GM23338 (cell line): ENCODE results near the gene MUC5AC. TPM values are rescaled to one million over a fixed set of nuclear protein-coding genes. Genes with fewer than 3 reads are reported as not detected.

ENCODE experiments used
- ATAC-seq: fragments of 200-7000 bp; cut with Tn5 transposase; 3 replicates; pipeline ENCODE4 v1.9.1; 2020
- DNase-seq: peaks from one replicate; pipeline ENCODE4 v3.0.0-alpha.2; 2015; ENCODE audit warnings: low spot score
- H2AFZ ChIP-seq: fragments of 200-600 bp; sonication (generic); 2 replicates; pipeline ENCODE4 v1.8.0; 2016; ENCODE audit warnings: antibody characterized with exemption, mild to moderate bottlenecking, moderate library complexity
- H3F3A ChIP-seq: fragments of 200-600 bp; sonication (generic); replicated peaks from 2 replicates; pipeline ENCODE4 v1.8.0; 2017; ENCODE audit warnings: antibody characterized with exemption, mixed run types, low read depth
- H3K27ac ChIP-seq: fragments of 200-600 bp; sonication (generic); 2 replicates; pipeline ENCODE4 v1.6.1; 2016; ENCODE audit warnings: low read depth
- H3K27me3 ChIP-seq: fragments of 200-600 bp; sonication (generic); 2 replicates; pipeline ENCODE4 v1.8.0; 2016; ENCODE audit warnings: mild to moderate bottlenecking, mixed run types, moderate library complexity; ENCODE audit not compliant: insufficient read depth
- H3K36me3 ChIP-seq: fragments of 200-600 bp; sonication (generic); 2 replicates; pipeline ENCODE4 v1.8.0; 2016; ENCODE audit warnings: mild to moderate bottlenecking; ENCODE audit not compliant: insufficient read depth
- H3K4me1 ChIP-seq: fragments of 200-600 bp; sonication (generic); 2 replicates; pipeline ENCODE4 v1.8.0; 2016; ENCODE audit warnings: mild to moderate bottlenecking, moderate library complexity; ENCODE audit not compliant: insufficient read depth
- H3K4me2 ChIP-seq: fragments of 200-600 bp; sonication (generic); 2 replicates; pipeline ENCODE4 v1.7.1; 2017; ENCODE audit warnings: mixed run types
- H3K4me3 ChIP-seq: fragments of 200-600 bp; sonication (generic); 2 replicates; pipeline ENCODE4 v1.6.1; 2016; ENCODE audit warnings: mixed run types
- H3K79me2 ChIP-seq: fragments of 200-600 bp; sonication (generic); replicated peaks from 2 replicates; pipeline ENCODE4 v1.8.0; 2017; ENCODE audit warnings: mild to moderate bottlenecking; ENCODE audit not compliant: insufficient read depth
- H3K9me2 ChIP-seq: fragments of 200-600 bp; sonication (generic); 2 replicates; pipeline ENCODE4 v1.8.0; 2017; ENCODE audit not compliant: insufficient read depth
- H4K20me1 ChIP-seq: fragments of 200-600 bp; sonication (generic); replicated peaks from 2 replicates; pipeline ENCODE4 v1.8.0; 2017; ENCODE audit warnings: mild to moderate bottlenecking; ENCODE audit not compliant: insufficient read depth
- H3K27ac Mint-ChIP-seq: 2 replicates; pipeline ENCODE4 v1.8.0; 2020; ENCODE audit warnings: inconsistent platforms, mild to moderate bottlenecking, moderate library complexity, mixed read lengths
- H3K27me3 Mint-ChIP-seq: 3 replicates; pipeline ENCODE4 v1.8.0; 2022; ENCODE audit warnings: low read depth, mild to moderate bottlenecking, moderate library complexity, mixed read lengths, inconsistent platforms; ENCODE audit not compliant: insufficient read depth, poor library complexity
- H3K36me3 Mint-ChIP-seq: 3 replicates; pipeline ENCODE4 v1.8.0; 2021; ENCODE audit warnings: low read depth, mild to moderate bottlenecking, inconsistent platforms, moderate library complexity, mixed read lengths
- H3K4me1 Mint-ChIP-seq: 3 replicates; pipeline ENCODE4 v1.8.0; 2020; ENCODE audit warnings: mild to moderate bottlenecking, inconsistent platforms, mixed read lengths
- H3K4me3 Mint-ChIP-seq: 3 replicates; pipeline ENCODE4 v1.8.0; 2021; ENCODE audit warnings: moderate library complexity, mild to moderate bottlenecking, inconsistent platforms, mixed read lengths
- H3K9me3 Mint-ChIP-seq: 3 replicates; pipeline ENCODE4 v1.8.0; 2020; ENCODE audit warnings: moderate library complexity, mild to moderate bottlenecking, inconsistent platforms, mixed read lengths
- CREB1 ChIP-seq: fragments of 250-450 bp; sonication (Bioruptor Pico); IDR thresholded peaks from 2 replicates; pipeline ENCODE4 v1.5.0; 2020; ENCODE audit warnings: low read depth, mild to moderate bottlenecking, moderate library complexity
- EZH2 ChIP-seq: fragments of 200-600 bp; sonication (generic); IDR thresholded peaks from one replicate; pipeline ENCODE4 v1.8.0; 2017; ENCODE audit warnings: antibody characterized with exemption, mild to moderate bottlenecking, low read depth; ENCODE audit not compliant: unreplicated experiment
- NANOG ChIP-seq: IDR thresholded peaks from 2 replicates; pipeline ENCODE4 v1.6.1; 2016; ENCODE audit warnings: antibody characterized with exemption, borderline replicate concordance
- POLR2AphosphoS5 ChIP-seq: IDR thresholded peaks from 2 replicates; pipeline ENCODE4 v1.6.1; 2016; ENCODE audit warnings: antibody characterized with exemption, low read depth
- REST ChIP-seq: IDR thresholded peaks from one replicate; pipeline ENCODE4 v1.6.1; 2018; ENCODE audit warnings: antibody characterized with exemption; ENCODE audit not compliant: unreplicated experiment
- ZNF331 ChIP-seq: fragments of 250-450 bp; sonication (Bioruptor Pico); IDR thresholded peaks from 2 replicates; pipeline ENCODE4 v1.5.0; 2020; ENCODE audit warnings: low read depth, mild to moderate bottlenecking, moderate library complexity
- ZNF462 ChIP-seq: fragments of 250-450 bp; sonication (Bioruptor Pico); IDR thresholded peaks from 2 replicates; pipeline ENCODE4 v1.5.0; 2020; ENCODE audit warnings: mild to moderate bottlenecking, moderate library complexity
- long read RNA-seq: library from polyadenylated mRNA; unstranded; transcript quantifications from one replicate; pipeline ENCODE4 v2.0.0, GENCODE V29; 2020; ENCODE audit not compliant: unreplicated experiment
- polyA plus RNA-seq: library from polyadenylated mRNA; unstranded; fragments of >200 nt; fragmentation: Nextera tagmentation; extraction: Ambion mirVana; gene quantifications from 2 replicates; pipeline ENCODE4 v1.2.1, GENCODE V29; 2016
- total RNA-seq: library from RNA; depleted of rRNA; stranded (reverse); fragments of >200 nt; shearing (Covaris generic); gene quantifications from 2 replicates; pipeline ENCODE4 v1.2.3, GENCODE V29; 2014; rRNA removed

The MUC5AC gene
- total RNA-seq = not detected in 2 replicates
- polyA plus RNA-seq = not detected in 2 replicates
- long read RNA-seq = 0 reads

GRCh38 chr11:1157645-1158591, at the start of gene MUC5AC:
TSS of gene MUC5AC (plus strand) at chr11:1157953. CDS start at chr11:1158000, 47 bp downstream.
- Histone ChIP-seq H3K4me3 (no peak within 1 kb of the TSS), H3K36me3 (no peaks in the 10 kb centered on the region), H4K20me1 (no peaks in the 10 kb centered on the region), H3K4me1 (no peaks in the 10 kb centered on the region), H2AFZ (no peak within 1 kb of the TSS), H3K9me2 (no peaks in the 10 kb centered on the region), H3F3A (0 out of 2 replicates have a peak, but pooled peaks cover 3% of the 10 kb centered on the region), H3K27me3 (no peaks in the 10 kb centered on the region), H3K27ac (no peak within 1 kb of the TSS), H3K4me2 (no peak within 1 kb of the TSS), H3K79me2 (no peaks in the 10 kb centered on the region)
- Mint-ChIP-seq H3K27me3 (no peaks in the 10 kb centered on the region), H3K36me3 (no peaks in the 10 kb centered on the region), H3K27ac (no peak within 1 kb of the TSS), H3K4me3 (no peak within 1 kb of the TSS), H3K9me3 (no peaks in the 10 kb centered on the region), H3K4me1 (no peaks in the 10 kb centered on the region)
- TF ChIP-seq POLR2AphosphoS5 (no peak), CREB1 (CRISPR knock-in tag) (no peak), EZH2 (no peak), NANOG (no peak)
- no peak for DNase-seq
- no peak; the same call in 2 of the 3 replicates for ATAC-seq

- no peak overlapping the region for H3K27ac ChIP-seq
- H3K4me3 ChIP-seq = no peak overlapping the region
- no peaks in the 10 kb centered on the region for H4K20me1 ChIP-seq
- no peak overlapping the region for H3K4me3 Mint-ChIP-seq
- H3F3A ChIP-seq = no peaks in the 10 kb centered on the region
- peaks cover 8% of the 10 kb centered on the region for H3K9me3 Mint-ChIP-seq
- no peak overlapping the region for H2AFZ ChIP-seq
- DNase-seq = no peak
- H3K79me2 ChIP-seq = no peaks in the 10 kb centered on the region
- H3K4me1 ChIP-seq = no peaks in the 10 kb centered on the region
- no peaks in the 10 kb centered on the region for H3K4me1 Mint-ChIP-seq
- no peak overlapping the region for H3K27ac Mint-ChIP-seq
- H3K27me3 ChIP-seq = no peaks in the 10 kb centered on the region
- no peak for ATAC-seq
- no peaks in the 10 kb centered on the region for H3K36me3 Mint-ChIP-seq
- no peaks in the 10 kb centered on the region for H3K36me3 ChIP-seq
- no peaks in the 10 kb centered on the region for H3K9me2 ChIP-seq
- no peak overlapping the region for H3K4me2 ChIP-seq
- H3K27me3 Mint-ChIP-seq = peaks cover 4% of the 10 kb centered on the region
- no peak for TF ChIP-seq ZNF462 (CRISPR knock-in tag)
- no peak for TF ChIP-seq POLR2AphosphoS5
- no peak for TF ChIP-seq ZNF331 (CRISPR knock-in tag)
- TF ChIP-seq REST = no peak
- TF ChIP-seq NANOG = no peak
- no peak for TF ChIP-seq EZH2
These were observed 49.4 kb upstream of the MUC5AC start for GRCh38 chr11:1108246-1108900.
